HL-60 (cell line): ENCODE results near the gene GNAT1.

Experiments
- DNase-seq, 2 experiments: peaks; one replicate each; pipeline ENCODE4 v3.0.0-alpha.2; 2010 to 2020; ENCODE audit warnings: low read depth in 1 of 2, low spot score in 1 of 2
- H3K27ac ChIP-seq: fragments of 250-450 bp; sonication (Bioruptor Pico); replicated peaks from 2 replicates; pipeline ENCODE4 v1.5.1; 2020; ENCODE audit warnings: mild to moderate bottlenecking, moderate library complexity
- H3K27me3 ChIP-seq: fragments of 250-450 bp; sonication (Bioruptor Pico); 2 replicates; pipeline ENCODE4 v1.5.1; 2021; ENCODE audit warnings: mild to moderate bottlenecking, moderate library complexity; ENCODE audit not compliant: insufficient read depth, poor library complexity, severe bottlenecking
- H3K4me3 ChIP-seq: replicated peaks from 2 replicates; pipeline ENCODE4 v1.5.1; 2011; ENCODE audit warnings: mild to moderate bottlenecking, control low read depth, low read length; ENCODE audit not compliant: insufficient read depth
- GABPA ChIP-seq: IDR thresholded peaks from 2 replicates; pipeline ENCODE4 v1.6.1; 2012; ENCODE audit warnings: low read depth
- POLR2AphosphoS5 ChIP-seq: IDR thresholded peaks from 2 replicates; pipeline ENCODE4 v1.6.1; 2012; ENCODE audit warnings: low read depth
- SPI1 ChIP-seq: IDR thresholded peaks from 2 replicates; pipeline ENCODE4 v1.6.1; 2012; ENCODE audit warnings: low read depth, mild to moderate bottlenecking, borderline replicate concordance
- TF ChIP-seq, protein P1 (sequence below): IDR thresholded peaks from one replicate; pipeline ENCODE4 v1.5.1; 2011; ENCODE audit warnings: low read length, control low read depth, inconsistent platforms; ENCODE audit not compliant: insufficient read depth
- TF ChIP-seq, protein P2 (sequence below): IDR thresholded peaks from 2 replicates; pipeline ENCODE4 v1.6.1; 2012; ENCODE audit warnings: low read depth; ENCODE audit not compliant: insufficient replicate concordance

GNAT1 gene

DNA sequence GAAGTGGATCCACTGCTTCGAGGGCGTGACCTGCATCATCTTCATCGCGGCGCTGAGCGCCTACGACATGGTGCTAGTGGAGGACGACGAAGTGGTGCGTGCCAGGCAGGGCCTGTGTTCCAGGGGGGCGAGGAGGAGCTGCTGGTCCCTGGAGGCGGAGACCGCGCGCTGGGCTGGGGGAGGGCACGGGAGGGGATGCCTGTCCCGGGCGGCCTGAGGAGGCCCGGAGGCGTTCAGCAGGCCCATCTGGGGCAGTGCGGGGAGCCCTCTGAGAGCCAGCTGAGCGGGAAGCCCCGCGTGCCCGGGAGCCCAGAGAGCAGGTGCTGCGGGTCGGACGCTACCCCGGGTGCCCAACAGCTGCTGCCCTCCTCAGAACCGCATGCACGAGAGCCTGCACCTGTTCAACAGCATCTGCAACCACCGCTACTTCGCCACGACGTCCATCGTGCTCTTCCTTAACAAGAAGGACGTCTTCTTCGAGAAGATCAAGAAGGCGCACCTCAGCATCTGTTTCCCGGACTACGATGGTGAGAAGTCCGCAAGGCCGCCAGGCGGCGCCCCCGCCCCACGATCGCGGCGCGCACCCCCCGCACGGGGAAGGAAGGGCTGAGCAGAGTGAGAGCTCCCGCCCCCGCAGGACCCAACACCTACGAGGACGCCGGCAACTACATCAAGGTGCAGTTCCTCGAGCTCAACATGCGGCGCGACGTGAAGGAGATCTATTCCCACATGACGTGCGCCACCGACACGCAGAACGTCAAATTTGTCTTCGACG, 2.9 kb downstream of the GNAT1 start:
- Histone ChIP-seq H3K27me3 (peaks cover 26% of the 10 kb centered on the region), H3K4me3 (no peak overlapping the region), H3K27ac (no peak overlapping the region)
- TF ChIP-seq, protein P1, sequence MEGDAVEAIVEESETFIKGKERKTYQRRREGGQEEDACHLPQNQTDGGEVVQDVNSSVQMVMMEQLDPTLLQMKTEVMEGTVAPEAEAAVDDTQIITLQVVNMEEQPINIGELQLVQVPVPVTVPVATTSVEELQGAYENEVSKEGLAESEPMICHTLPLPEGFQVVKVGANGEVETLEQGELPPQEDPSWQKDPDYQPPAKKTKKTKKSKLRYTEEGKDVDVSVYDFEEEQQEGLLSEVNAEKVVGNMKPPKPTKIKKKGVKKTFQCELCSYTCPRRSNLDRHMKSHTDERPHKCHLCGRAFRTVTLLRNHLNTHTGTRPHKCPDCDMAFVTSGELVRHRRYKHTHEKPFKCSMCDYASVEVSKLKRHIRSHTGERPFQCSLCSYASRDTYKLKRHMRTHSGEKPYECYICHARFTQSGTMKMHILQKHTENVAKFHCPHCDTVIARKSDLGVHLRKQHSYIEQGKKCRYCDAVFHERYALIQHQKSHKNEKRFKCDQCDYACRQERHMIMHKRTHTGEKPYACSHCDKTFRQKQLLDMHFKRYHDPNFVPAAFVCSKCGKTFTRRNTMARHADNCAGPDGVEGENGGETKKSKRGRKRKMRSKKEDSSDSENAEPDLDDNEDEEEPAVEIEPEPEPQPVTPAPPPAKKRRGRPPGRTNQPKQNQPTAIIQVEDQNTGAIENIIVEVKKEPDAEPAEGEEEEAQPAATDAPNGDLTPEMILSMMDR, result peak; percentile 50
- no peak for TF ChIP-seq GABPA
- DNase-seq, result peak; percentile 58 to 62

DNA sequence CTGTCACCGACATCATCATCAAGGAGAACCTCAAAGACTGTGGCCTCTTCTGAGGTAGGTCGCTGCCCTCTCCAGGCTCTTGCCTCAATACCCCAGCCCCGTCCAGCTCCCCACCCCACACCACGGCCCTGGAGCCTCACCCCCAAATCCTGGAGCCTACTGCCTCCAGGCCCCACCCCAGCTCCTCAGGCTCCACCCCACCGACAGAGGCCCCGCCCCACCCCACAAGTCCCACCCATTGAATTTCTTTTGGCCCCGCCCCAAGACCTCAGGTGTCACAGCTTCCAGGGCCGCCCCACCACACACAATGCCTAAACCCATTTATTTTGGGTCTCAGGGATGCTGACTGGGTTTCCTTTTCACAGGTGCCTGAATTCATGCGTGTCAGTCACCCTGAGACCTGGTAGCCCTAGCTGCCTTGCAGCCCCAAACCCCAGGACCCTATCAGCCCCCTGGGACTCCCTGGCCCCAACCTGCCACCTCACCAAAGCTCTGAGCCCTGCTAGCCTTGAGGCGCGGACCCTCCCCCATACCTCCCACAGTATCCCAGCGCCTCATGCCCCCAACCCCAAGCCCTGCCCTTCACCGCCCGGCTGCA, 3.6 kb downstream of the GNAT1 start:
- TF ChIP-seq GABPA (no peak), SPI1 (no peak), POLR2AphosphoS5 (no peak)
- TF ChIP-seq, protein P1, result no peak
- TF ChIP-seq, protein P2, sequence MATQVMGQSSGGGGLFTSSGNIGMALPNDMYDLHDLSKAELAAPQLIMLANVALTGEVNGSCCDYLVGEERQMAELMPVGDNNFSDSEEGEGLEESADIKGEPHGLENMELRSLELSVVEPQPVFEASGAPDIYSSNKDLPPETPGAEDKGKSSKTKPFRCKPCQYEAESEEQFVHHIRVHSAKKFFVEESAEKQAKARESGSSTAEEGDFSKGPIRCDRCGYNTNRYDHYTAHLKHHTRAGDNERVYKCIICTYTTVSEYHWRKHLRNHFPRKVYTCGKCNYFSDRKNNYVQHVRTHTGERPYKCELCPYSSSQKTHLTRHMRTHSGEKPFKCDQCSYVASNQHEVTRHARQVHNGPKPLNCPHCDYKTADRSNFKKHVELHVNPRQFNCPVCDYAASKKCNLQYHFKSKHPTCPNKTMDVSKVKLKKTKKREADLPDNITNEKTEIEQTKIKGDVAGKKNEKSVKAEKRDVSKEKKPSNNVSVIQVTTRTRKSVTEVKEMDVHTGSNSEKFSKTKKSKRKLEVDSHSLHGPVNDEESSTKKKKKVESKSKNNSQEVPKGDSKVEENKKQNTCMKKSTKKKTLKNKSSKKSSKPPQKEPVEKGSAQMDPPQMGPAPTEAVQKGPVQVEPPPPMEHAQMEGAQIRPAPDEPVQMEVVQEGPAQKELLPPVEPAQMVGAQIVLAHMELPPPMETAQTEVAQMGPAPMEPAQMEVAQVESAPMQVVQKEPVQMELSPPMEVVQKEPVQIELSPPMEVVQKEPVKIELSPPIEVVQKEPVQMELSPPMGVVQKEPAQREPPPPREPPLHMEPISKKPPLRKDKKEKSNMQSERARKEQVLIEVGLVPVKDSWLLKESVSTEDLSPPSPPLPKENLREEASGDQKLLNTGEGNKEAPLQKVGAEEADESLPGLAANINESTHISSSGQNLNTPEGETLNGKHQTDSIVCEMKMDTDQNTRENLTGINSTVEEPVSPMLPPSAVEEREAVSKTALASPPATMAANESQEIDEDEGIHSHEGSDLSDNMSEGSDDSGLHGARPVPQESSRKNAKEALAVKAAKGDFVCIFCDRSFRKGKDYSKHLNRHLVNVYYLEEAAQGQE, result no peak
- Histone ChIP-seq H3K27me3 (peaks cover 27% of the 10 kb centered on the region), H3K4me3 (no peak overlapping the region), H3K27ac (no peak overlapping the region)
- DNase-seq, result no peak

DNA sequence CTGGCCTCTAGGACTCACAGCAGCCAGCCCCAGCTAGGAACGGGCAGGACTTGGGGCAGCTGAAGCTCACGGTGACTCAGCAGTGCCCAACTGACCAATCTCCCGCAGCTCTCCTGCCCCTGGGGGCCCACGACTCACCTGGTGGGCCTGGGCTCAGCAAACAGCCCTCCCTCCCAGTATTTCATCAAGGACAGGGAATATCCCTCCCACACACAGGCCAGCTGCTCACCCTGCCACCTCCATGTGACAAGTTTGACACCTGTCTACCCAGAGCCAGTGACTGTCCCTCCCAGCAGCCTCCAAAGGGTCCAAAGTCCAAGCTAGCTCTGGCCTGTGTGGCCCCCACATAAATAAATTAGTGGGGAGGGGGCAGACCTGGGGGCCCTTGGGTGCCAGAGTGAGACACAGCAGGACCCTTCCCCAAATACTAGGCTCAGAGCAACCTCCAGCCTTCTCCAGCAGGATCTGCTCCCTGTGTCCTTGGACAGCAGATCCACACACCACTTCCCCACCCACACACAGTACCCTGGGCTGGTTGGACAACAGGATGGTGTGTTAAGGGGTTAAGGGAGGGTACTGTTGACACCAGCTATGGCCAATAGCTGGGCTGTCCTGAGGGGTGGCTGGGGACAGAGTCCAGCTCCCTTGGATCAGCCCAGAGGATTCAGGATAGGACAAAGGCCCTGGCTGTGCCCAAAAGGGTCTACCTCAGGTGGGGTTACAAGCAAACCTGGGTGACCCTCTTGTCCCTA, 4.3 kb downstream of the GNAT1 start:
- no peak for TF ChIP-seq POLR2AphosphoS5
- TF ChIP-seq GABPA, result no peak
- TF ChIP-seq SPI1, result no peak
- TF ChIP-seq, protein P2, result no peak
- TF ChIP-seq, protein P1, result no peak
- Histone ChIP-seq H3K27me3 (peaks cover 29% of the 10 kb centered on the region), H3K27ac (no peak overlapping the region), H3K4me3 (no peak overlapping the region)
- DNase-seq, result no peak
